RWPE1 (cell line): ENCODE results near the gene TMEM92.

ENCODE experiments used
- CTCF ChIA-PET: fragments of 350-600 bp; sonication (Branson Sonifier 250); formaldehyde crosslinking; extraction: SDS; loops from one replicate; lab custom pipeline; 2021; lab: Yijun Ruan, JAX
- POLR2A ChIA-PET: fragments of 400-600 bp; formaldehyde crosslinking; extraction: SDS; loops from one replicate; lab custom pipeline; 2020; ENCODE audit warnings: antibody characterized with exemption; ENCODE audit not compliant: low non-redundant PET; lab: Yijun Ruan, JAX
- DNase-seq: peaks from one replicate; pipeline ENCODE4 v3.0.0; 2012; ENCODE audit warnings: low spot score
- H3K27ac ChIP-seq: fragments of 450-650 bp; 2 replicates; pipeline ENCODE4 v1.5.1; 2017
- TF ChIP-seq, protein P1 (sequence below): fragments of 450-650 bp; conservative IDR thresholded peaks from 2 replicates; pipeline ENCODE4 v1.5.1; 2017; ENCODE audit warnings: low read depth, mild to moderate bottlenecking

Gene TMEM92

DNA sequence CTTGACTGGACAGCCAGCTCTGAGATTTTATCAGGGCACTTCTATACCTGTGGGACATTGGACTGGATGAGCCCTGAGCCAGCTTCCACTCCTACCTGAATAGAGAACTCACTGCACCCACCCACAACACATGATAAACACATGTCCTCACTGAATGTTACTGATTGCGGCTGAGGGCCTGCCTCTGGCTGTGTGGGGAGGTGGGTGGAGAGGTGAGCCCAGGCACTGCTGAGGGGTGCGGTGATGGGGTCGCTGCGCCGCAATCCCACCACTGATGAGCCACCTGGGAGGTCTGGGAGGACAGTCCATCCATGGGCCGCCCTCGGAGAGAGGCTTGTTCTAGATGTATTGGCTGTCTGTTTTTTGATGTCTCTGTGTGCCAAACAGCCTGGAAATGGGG is 5.4 kb downstream of the TMEM92 start:
- DNase-seq, result no peak
- ChIA-PET CTCF (interaction anchor here (0.5 to 0.8 kb wide), 2 partner anchors 17 to 80 kb away, joined by 3 to 4 read pairs; no protein-coding TSS in a partner anchor), POLR2A (no interaction called here)
- TF ChIP-seq, protein P1, sequence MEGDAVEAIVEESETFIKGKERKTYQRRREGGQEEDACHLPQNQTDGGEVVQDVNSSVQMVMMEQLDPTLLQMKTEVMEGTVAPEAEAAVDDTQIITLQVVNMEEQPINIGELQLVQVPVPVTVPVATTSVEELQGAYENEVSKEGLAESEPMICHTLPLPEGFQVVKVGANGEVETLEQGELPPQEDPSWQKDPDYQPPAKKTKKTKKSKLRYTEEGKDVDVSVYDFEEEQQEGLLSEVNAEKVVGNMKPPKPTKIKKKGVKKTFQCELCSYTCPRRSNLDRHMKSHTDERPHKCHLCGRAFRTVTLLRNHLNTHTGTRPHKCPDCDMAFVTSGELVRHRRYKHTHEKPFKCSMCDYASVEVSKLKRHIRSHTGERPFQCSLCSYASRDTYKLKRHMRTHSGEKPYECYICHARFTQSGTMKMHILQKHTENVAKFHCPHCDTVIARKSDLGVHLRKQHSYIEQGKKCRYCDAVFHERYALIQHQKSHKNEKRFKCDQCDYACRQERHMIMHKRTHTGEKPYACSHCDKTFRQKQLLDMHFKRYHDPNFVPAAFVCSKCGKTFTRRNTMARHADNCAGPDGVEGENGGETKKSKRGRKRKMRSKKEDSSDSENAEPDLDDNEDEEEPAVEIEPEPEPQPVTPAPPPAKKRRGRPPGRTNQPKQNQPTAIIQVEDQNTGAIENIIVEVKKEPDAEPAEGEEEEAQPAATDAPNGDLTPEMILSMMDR, result no peak
- H3K27ac ChIP-seq, result peak overlapping the region; percentile 77

DNA sequence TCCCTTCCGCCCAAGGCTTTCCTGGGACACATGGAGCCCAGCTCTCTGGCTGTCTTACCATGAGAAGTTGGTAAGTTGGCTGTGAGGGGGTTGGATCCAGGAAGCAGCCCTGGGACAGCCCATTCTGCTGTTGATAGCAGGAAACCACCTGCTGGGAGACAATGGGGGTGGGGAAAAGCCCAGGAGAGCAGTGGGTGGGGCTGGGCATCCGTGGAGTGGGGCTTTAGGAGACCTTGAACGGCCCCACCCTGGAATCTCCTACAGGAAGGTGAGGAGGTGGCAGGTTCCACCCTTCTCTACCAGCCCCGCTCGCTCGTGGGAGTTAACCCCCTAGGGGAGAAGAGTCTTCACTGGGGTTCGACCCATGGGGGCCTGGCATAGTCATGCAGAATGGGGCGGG is 5.8 kb downstream of the TMEM92 start:
- TF ChIP-seq, protein P1, result no peak

DNA sequence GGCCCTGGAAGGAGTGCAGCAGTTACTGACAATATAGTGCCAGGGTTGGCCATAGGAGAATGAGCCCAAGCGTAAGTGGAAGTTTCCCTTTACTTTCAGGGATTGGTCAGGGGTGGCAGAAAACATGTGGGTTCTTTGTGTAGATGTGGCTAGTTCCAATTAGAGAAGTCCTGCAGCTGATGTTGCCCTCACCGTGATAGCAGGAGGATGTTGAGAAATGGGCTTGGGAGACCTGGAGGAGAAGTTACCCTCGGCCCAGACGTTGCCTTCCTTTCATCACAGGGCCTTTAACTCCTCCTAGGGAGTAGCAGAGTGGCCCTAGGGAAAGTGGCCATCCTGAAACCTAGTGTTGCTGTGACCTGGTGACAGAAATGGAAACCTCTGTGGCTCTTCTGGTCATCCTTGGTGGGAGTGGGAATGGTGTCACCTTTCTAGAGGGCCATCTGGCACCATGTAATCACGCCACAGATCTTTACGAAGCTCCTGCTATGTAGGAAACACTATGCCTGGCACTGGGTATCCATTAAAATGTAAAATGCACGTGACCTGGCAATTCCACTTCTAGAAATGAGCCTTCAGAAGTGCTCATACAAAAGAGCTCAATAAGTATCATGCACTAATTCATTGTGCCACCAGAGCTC is 6.7 kb downstream of the TMEM92 start:
- no peak for DNase-seq
- peak overlapping the region; percentile 77 for H3K27ac ChIP-seq
- ChIA-PET CTCF (interaction anchor here (0.6 kb wide), 1 partner anchor 253 kb away, joined by 3 read pairs; no protein-coding TSS in a partner anchor), POLR2A (no interaction called here)
- TF ChIP-seq, protein P1, result no peak

More for the DNA sequence above, 5.8 kb downstream of the TMEM92 start:
- CTCF ChIA-PET, result interaction anchor here (0.5 to 0.6 kb wide), 2 partner anchors 17 to 252 kb away, joined by 3 read pairs; no protein-coding TSS in a partner anchor
- peak overlapping the region; percentile 77 for H3K27ac ChIP-seq
- DNase-seq, result no peak
- POLR2A ChIA-PET, result no interaction called here

DNA sequence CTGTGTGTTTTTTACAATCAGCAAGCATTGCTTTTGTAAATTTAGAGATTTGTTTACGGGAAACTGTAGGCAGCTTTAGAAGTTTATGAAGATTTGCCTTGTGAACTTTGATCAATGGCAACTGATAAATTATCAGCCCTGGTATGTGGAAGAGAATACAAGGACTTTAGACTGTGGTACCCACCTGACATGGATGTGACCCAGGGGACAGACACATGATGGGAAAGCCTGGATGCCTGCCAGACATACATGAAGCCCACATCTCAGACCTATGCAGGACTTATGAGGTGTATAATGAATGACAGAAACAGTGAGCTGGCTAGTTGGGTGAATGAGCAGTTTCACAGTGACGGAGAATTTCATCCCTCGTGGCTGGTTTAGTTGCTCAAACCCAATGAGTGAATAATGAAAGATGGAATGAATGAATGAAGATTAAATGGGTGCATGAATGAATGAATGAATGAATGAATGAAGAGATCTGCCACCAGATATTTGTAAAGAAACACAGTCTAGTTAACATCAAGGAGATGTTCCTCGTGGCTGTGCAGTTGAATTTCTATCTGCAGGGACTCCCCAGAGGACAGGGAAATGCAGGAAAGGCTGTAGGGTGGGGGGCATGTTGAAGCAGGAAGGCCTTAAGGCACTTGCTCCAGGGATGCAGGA is 7.6 kb downstream of the TMEM92 start:
- POLR2A ChIA-PET, result no interaction called here

DNA sequence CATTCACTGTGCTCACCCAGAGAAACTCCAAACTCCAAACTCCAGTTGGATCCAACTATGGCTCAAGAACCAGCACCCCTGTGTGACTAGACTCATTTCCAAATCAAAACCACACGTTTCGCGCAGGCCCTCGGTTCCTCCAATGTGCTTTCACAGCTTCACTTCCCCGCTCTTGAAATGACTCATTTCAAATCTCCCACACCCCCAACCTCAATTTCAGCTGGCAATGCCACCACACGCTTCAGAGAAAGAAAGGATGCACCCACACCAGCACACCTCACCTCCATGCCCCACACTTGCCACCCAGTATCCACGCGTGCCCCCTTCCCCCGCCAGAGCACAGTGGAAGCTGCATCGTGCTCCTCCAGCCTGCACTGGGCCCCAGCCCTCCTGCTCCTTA is 9.0 kb downstream of the TMEM92 start:
- TF ChIP-seq, protein P1, result no peak
- ChIA-PET POLR2A (no interaction called here), CTCF (interaction anchor here (1.0 to 1.9 kb wide), 2 partner anchors 10 to 83 kb away, joined by 4 to 6 read pairs; no protein-coding TSS in a partner anchor)
- no peak overlapping the region; the same call in 1 of the 2 replicates for H3K27ac ChIP-seq
- DNase-seq, result no peak

More for the DNA sequence above, 7.6 kb downstream of the TMEM92 start:
- no peak overlapping the region for H3K27ac ChIP-seq
- TF ChIP-seq, protein P1, result no peak
- DNase-seq, result no peak
- CTCF ChIA-PET, result interaction anchor here (1.9 kb wide), 1 partner anchor 82 kb away, joined by 6 read pairs; no protein-coding TSS in a partner anchor

DNA sequence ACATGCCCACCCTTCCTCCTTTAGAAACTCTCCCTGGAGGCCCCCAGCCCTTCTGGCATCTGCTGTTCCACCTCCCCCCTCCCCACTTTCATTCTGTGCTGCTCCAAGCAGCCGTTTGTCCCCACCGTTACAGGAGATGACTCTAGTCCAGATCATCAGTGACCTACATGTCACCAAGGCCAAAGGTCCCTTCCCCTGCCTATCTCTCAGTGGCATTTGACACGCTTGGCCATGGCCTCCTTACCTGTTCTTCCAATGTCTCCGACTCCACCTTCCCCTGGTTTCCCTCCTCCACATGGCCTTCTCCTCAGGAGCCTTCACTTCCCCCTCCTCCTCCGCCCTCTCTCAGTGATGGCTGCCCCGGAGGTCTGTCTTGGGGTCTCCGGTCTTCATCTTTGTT is 9.4 kb downstream of the TMEM92 start:
- CTCF ChIA-PET, result interaction anchor here (1.9 kb wide), 1 partner anchor 84 kb away, joined by 6 read pairs; no protein-coding TSS in a partner anchor
- POLR2A ChIA-PET, result no interaction called here
- H3K27ac ChIP-seq, result no peak overlapping the region; the same call in 1 of the 2 replicates
- DNase-seq, result no peak
- TF ChIP-seq, protein P1, result no peak
